Endothelial cell of umbilical vein (primary cell): ENCODE measurements around the gene CSNK1A1. TPM values are rescaled to one million over a fixed set of nuclear protein-coding genes. Genes with fewer than 3 reads are reported as not detected.

Source experiments
- BruUV-seq: library from RNA; stranded (reverse); fragments of 400-500 nt; replicated peaks from 2 replicates; lab custom pipeline; 2021; lab: Mats Ljungman, UMichigan
- CTCF ChIA-PET: fragments of 300-600, 350-600 bp; sonication (Branson Sonifier 250); formaldehyde crosslinking; loops from one replicate; lab custom pipeline; 2021; ENCODE audit warnings: antibody characterized with exemption, inconsistent platforms; lab: Charles Lee
- POLR2A ChIA-PET: fragments of 300-600, 350-600 bp; sonication (Branson Sonifier 250); formaldehyde crosslinking; loops from one replicate; lab custom pipeline; 2021; ENCODE audit warnings: antibody characterized with exemption, inconsistent platforms; lab: Charles Lee
- DNase-seq: peaks from one replicate; pipeline ENCODE4 v3.0.0-alpha.2; 2011; ENCODE audit warnings: low read depth, low spot score
- FAIRE-seq: peaks from 2 replicates; lab custom pipeline; 2011; peaks lifted over from hg19 to GRCh38; lab: Jason Lieb, UNC
- H2AFZ ChIP-seq: 2 replicates; pipeline ENCODE4 v1.6.0; 2012; ENCODE audit warnings: low read depth, low read length, control low read depth, inconsistent platforms
- H3K27ac ChIP-seq: 2 replicates; pipeline ENCODE4 v1.5.1; 2011; ENCODE audit warnings: low read depth, mild to moderate bottlenecking, control low read depth, low read length, moderate library complexity; ENCODE audit not compliant: insufficient read depth
- H3K27me3 ChIP-seq, 2 experiments: 2 replicates each; pipeline versions ENCODE4 v1.6.0 to v1.6.1; 2011; ENCODE audit warnings: low read length in 2 of 2, mixed read lengths in 1 of 2; ENCODE audit not compliant: control insufficient read depth in 2 of 2, insufficient read depth in 2 of 2
- H3K36me3 ChIP-seq, 2 experiments: 2 replicates in 1 of 2; 3 replicates in 1 of 2; pipeline ENCODE4 v1.5.1; 2011; ENCODE audit warnings: low read length in 2 of 2, mild to moderate bottlenecking in 1 of 2, moderate library complexity in 1 of 2; ENCODE audit not compliant: control insufficient read depth in 2 of 2, insufficient read depth in 2 of 2; ENCODE audit errors: extremely low read depth in 1 of 2
- H3K4me1 ChIP-seq: 3 replicates; pipeline ENCODE4 v1.5.1; 2011; ENCODE audit warnings: mild to moderate bottlenecking, low read length; ENCODE audit not compliant: control insufficient read depth, insufficient read depth; ENCODE audit errors: extremely low read depth
- H3K4me2 ChIP-seq: 2 replicates; pipeline ENCODE4 v1.6.1; 2011; ENCODE audit warnings: low read length, control low read depth, mixed read lengths; ENCODE audit not compliant: insufficient read depth
- H3K4me3 ChIP-seq, 3 experiments: fragments of 200-600 bp in 1 of 3; sonication (generic), shearing (Covaris generic) in 1 of 3; replicated peaks in 1 of 3; 2 replicates each; pipeline ENCODE4 v1.5.1; 2011 to 2016; ENCODE audit warnings: control low read depth in 3 of 3, low read length in 3 of 3, mild to moderate bottlenecking in 2 of 3, inconsistent platforms in 1 of 3, low read depth in 1 of 3, moderate library complexity in 1 of 3; ENCODE audit not compliant: insufficient read depth in 1 of 3
- H3K79me2 ChIP-seq: 2 replicates; pipeline ENCODE4 v1.6.0; 2012; ENCODE audit warnings: low read length, inconsistent platforms; ENCODE audit not compliant: control insufficient read depth, insufficient read depth
- H3K9ac ChIP-seq: replicated peaks from 2 replicates; pipeline ENCODE3; 2011; ENCODE audit warnings: low read length, control low read depth; ENCODE audit not compliant: insufficient read depth; ENCODE audit errors: extremely low read depth
- H3K9me1 ChIP-seq: replicated peaks from 3 replicates; pipeline ENCODE4 v1.6.0; 2011; ENCODE audit warnings: mild to moderate bottlenecking, low read length; ENCODE audit not compliant: control insufficient read depth, insufficient read depth; ENCODE audit errors: extremely low read depth
- H3K9me3 ChIP-seq: replicated peaks from 2 replicates; pipeline ENCODE4 v1.5.1; 2012; ENCODE audit warnings: low read length, inconsistent platforms; ENCODE audit not compliant: control insufficient read depth, insufficient read depth
- H4K20me1 ChIP-seq: replicated peaks from 2 replicates; pipeline ENCODE3; 2011; ENCODE audit warnings: mild to moderate bottlenecking, low read length; ENCODE audit not compliant: control insufficient read depth, insufficient read depth; ENCODE audit errors: extremely low read depth
- EZH2 ChIP-seq: IDR thresholded peaks from 2 replicates; pipeline ENCODE4 v1.6.1; 2012; ENCODE audit warnings: borderline replicate concordance, low read depth, mild to moderate bottlenecking, moderate library complexity, low read length, inconsistent platforms; ENCODE audit not compliant: severe bottlenecking
- FOS ChIP-seq: IDR thresholded peaks from 2 replicates; pipeline ENCODE4 v1.6.1; 2011; ENCODE audit warnings: mild to moderate bottlenecking, low read length, moderate library complexity, borderline replicate concordance; ENCODE audit not compliant: insufficient read depth
- GATA2 ChIP-seq: IDR thresholded peaks from 2 replicates; pipeline ENCODE4 v1.7.0; 2011; ENCODE audit warnings: low read depth, mild to moderate bottlenecking, moderate library complexity, mixed read lengths, low read length; ENCODE audit not compliant: insufficient read length, insufficient read depth
- JUN ChIP-seq: IDR thresholded peaks from 2 replicates; pipeline ENCODE4 v1.6.1; 2011; ENCODE audit warnings: borderline replicate concordance, low read depth; ENCODE audit not compliant: insufficient read length, insufficient read depth
- MAX ChIP-seq: IDR thresholded peaks from 2 replicates; pipeline ENCODE4 v1.6.1; 2011; ENCODE audit not compliant: insufficient read depth, insufficient read length
- MYC ChIP-seq: IDR thresholded peaks from one replicate; pipeline ENCODE4 v1.6.1; 2011; ENCODE audit warnings: mild to moderate bottlenecking, low read depth, low read length
- POLR2A ChIP-seq: IDR thresholded peaks from 2 replicates; pipeline ENCODE4 v1.6.1; 2012; ENCODE audit warnings: low read depth, mild to moderate bottlenecking, control low read depth, low read length
- POLR2AphosphoS5 ChIP-seq: IDR thresholded peaks from 2 replicates; pipeline ENCODE4 v1.6.1; 2012; ENCODE audit warnings: low read depth, mild to moderate bottlenecking, control low read depth, low read length, moderate library complexity; ENCODE audit not compliant: insufficient read depth
- dilution Hi-C: fragments of 300-500 bp; cut with MboI; formaldehyde crosslinking; loops from one replicate; pipeline ENCODE4 v1.15.0; 2019; ENCODE audit warnings: low sequenced_read_pairs; ENCODE audit not compliant: extremely low pct_ligation_motif_present
- intact Hi-C: fragments of 100-400 bp; cut with micrococcal nuclease; formaldehyde crosslinking; loops from one replicate; pipeline ENCODE4 v1.10.0; 2022
- polyA plus RNA-seq, 4 experiments: library from polyadenylated mRNA; depleted of rRNA in 3 of 4; stranded (reverse) in 3 of 4; unstranded in 1 of 4; fragments of >200 nt; gene quantifications; 2 replicates each; pipeline versions ENCODE4 v1.2.1 to v1.2.3, GENCODE V29; 2011 to 2012; ENCODE audit warnings: missing spikeins in 1 of 4
- total RNA-seq: library from RNA; stranded (reverse); gene quantifications from 2 replicates; pipeline ENCODE4 v1.2.3, GENCODE V29; 2021
- TF ChIP-seq, protein P1 (sequence below), 2 donors: IDR thresholded peaks; 1 replicate in 1 of 2; 2 replicates in 1 of 2; pipeline ENCODE4 v1.5.1; 2011; ENCODE audit warnings: low read length in 2 of 2, mild to moderate bottlenecking in 2 of 2, moderate library complexity in 2 of 2, control low read depth in 1 of 2, inconsistent platforms in 1 of 2, low read depth in 1 of 2; ENCODE audit not compliant: insufficient read depth in 1 of 2; ENCODE audit errors: extremely low read depth in 1 of 2

Gene CSNK1A1
- total and polyA plus RNA-seq, 2 donors (not counting 3 experiments of a cell fraction or from before 2014, with no cell fraction given) = 74.1 to 253 TPM

GRCh38 chr5:149578896-149579295, 27.7 kb upstream of the CSNK1A1 start:
- TF ChIP-seq FOS (no peak), MYC (no peak), MAX (no peak), JUN (no peak), EZH2 (no peak), GATA2 (no peak), POLR2AphosphoS5 (no peak), POLR2A (no peak)
- TF ChIP-seq, protein P1, sequence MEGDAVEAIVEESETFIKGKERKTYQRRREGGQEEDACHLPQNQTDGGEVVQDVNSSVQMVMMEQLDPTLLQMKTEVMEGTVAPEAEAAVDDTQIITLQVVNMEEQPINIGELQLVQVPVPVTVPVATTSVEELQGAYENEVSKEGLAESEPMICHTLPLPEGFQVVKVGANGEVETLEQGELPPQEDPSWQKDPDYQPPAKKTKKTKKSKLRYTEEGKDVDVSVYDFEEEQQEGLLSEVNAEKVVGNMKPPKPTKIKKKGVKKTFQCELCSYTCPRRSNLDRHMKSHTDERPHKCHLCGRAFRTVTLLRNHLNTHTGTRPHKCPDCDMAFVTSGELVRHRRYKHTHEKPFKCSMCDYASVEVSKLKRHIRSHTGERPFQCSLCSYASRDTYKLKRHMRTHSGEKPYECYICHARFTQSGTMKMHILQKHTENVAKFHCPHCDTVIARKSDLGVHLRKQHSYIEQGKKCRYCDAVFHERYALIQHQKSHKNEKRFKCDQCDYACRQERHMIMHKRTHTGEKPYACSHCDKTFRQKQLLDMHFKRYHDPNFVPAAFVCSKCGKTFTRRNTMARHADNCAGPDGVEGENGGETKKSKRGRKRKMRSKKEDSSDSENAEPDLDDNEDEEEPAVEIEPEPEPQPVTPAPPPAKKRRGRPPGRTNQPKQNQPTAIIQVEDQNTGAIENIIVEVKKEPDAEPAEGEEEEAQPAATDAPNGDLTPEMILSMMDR (IDR thresholded peaks at IDR 0.05; ENCODE audit: extremely low read depth in 1 of 2, insufficient read depth in 1 of 2, low read depth in 1 of 2, low read length in 2 of 2) = no peak
- H3K27me3 ChIP-seq = no peaks in the 10 kb centered on the region
- no peaks in the 10 kb centered on the region for H3K36me3 ChIP-seq
- no peak for DNase-seq
- intact Hi-C loops = no loop called here
- ChIA-PET CTCF (interaction anchor here (1.2 to 5.5 kb wide), 3 partner anchors 14 to 39 kb away, joined by 5 to 40 read pairs (median 8); no protein-coding TSS in a partner anchor), POLR2A (no interaction called here)
- no peak overlapping the region for H3K9ac ChIP-seq
- H3K9me1 ChIP-seq = no peaks in the 10 kb centered on the region
- no peak overlapping the region for H2AFZ ChIP-seq
- dilution Hi-C loops = no loop called here
- H3K4me2 ChIP-seq = no peak overlapping the region
- H3K9me3 ChIP-seq = no peaks in the 10 kb centered on the region
- no peaks in the 10 kb centered on the region for H3K79me2 ChIP-seq
- H3K4me3 ChIP-seq = no peak overlapping the region
- no peaks in the 10 kb centered on the region for H4K20me1 ChIP-seq
- no peak for FAIRE-seq
- no peak overlapping the region for H3K27ac ChIP-seq
- BruUV-seq = no TSS peak
- H3K4me1 ChIP-seq = peaks cover 29% of the 10 kb centered on the region
